HepG2 (cell line): ENCODE measurements around the gene THRA. TPM values are rescaled to one million over a fixed set of nuclear protein-coding genes. Genes with fewer than 3 reads are reported as not detected.

ENCODE experiments used
- CBX2 ChIP-seq, 2 experiments: fragments of 200-600 bp in 1 of 2; sonication (generic); formaldehyde crosslinking in 1 of 2; IDR thresholded peaks; 2 replicates each; pipeline versions ENCODE4 v1.7.0 to v1.8.1; 2018 to 2022; ENCODE audit warnings: low read depth in 2 of 2, low read length in 1 of 2, mild to moderate bottlenecking in 1 of 2, missing genetic modification reagents in 1 of 2
- HNRNPK ChIP-seq: fragments of 200-400 bp; formaldehyde crosslinking; IDR thresholded peaks from 2 replicates; pipeline ENCODE4 v1.6.1; 2018; ENCODE audit warnings: low read length, low read depth, moderate library complexity, mild to moderate bottlenecking; ENCODE audit not compliant: poor library complexity, severe bottlenecking
- KDM1A ChIP-seq: IDR thresholded peaks from 2 replicates; pipeline ENCODE4 v1.6.1; 2016; ENCODE audit warnings: missing compliant biosample characterization
- KDM4B ChIP-seq: sonication (generic); formaldehyde crosslinking; IDR thresholded peaks from 2 replicates; pipeline ENCODE4 v1.4.0; 2020; ENCODE audit warnings: missing genetic modification reagents
- MTA3 ChIP-seq: sonication (generic); formaldehyde crosslinking; IDR thresholded peaks from 2 replicates; pipeline ENCODE4 v1.4.0; 2020; ENCODE audit warnings: missing genetic modification reagents
- MXI1 ChIP-seq: IDR thresholded peaks from 3 replicates; pipeline ENCODE4 v1.6.1; 2012; ENCODE audit warnings: low read depth, low read length, inconsistent platforms, borderline replicate concordance
- RXRB ChIP-seq: IDR thresholded peaks from 2 replicates; pipeline ENCODE4 v1.6.1; 2016; ENCODE audit warnings: borderline replicate concordance, missing genetic modification reagents, missing compliant biosample characterization
- SOX13 ChIP-seq, 3 experiments: fragments of 450-650 bp in 1 of 3; sonication (generic) in 1 of 3; formaldehyde crosslinking in 1 of 3; IDR thresholded peaks in 2 of 3; conservative IDR thresholded peaks in 1 of 3; 2 replicates each; pipeline versions ENCODE4 v1.5.0 to v1.6.1; 2016 to 2020; ENCODE audit warnings: antibody characterized with exemption in 1 of 3, mild to moderate bottlenecking in 1 of 3, missing compliant biosample characterization in 1 of 3, missing genetic modification reagents in 1 of 3, moderate library complexity in 1 of 3
- TAF1 ChIP-seq: sonication (generic); formaldehyde crosslinking; IDR thresholded peaks from 2 replicates; pipeline ENCODE4 v1.4.0; 2020; ENCODE audit warnings: missing genetic modification reagents
- TCF7L2 ChIP-seq: IDR thresholded peaks from 2 replicates; pipeline ENCODE4 v1.6.1; 2011; ENCODE audit warnings: mild to moderate bottlenecking, low read depth, low read length, moderate library complexity
- ZNF232 ChIP-seq: sonication (generic); formaldehyde crosslinking; IDR thresholded peaks from 2 replicates; pipeline ENCODE4 v1.4.0; 2020; ENCODE audit warnings: missing genetic modification reagents, borderline replicate concordance
- ZNF335 ChIP-seq: sonication (generic); formaldehyde crosslinking; IDR thresholded peaks from 2 replicates; pipeline ENCODE4 v1.4.0; 2020; ENCODE audit warnings: missing genetic modification reagents
- ZNF367 ChIP-seq: sonication (generic); formaldehyde crosslinking; IDR thresholded peaks from 2 replicates; pipeline ENCODE4 v1.4.0; 2020; ENCODE audit warnings: missing genetic modification reagents, borderline replicate concordance
- ZNF543 ChIP-seq: sonication (generic); formaldehyde crosslinking; IDR thresholded peaks from 2 replicates; pipeline ENCODE4 v1.4.0; 2020; ENCODE audit warnings: mild to moderate bottlenecking, missing genetic modification reagents
- ZNF550 ChIP-seq: sonication (generic); formaldehyde crosslinking; IDR thresholded peaks from 2 replicates; pipeline ENCODE4 v1.4.0; 2020; ENCODE audit warnings: mild to moderate bottlenecking, missing genetic modification reagents, borderline replicate concordance
- ZNF567 ChIP-seq: sonication (generic); formaldehyde crosslinking; IDR thresholded peaks from 2 replicates; pipeline ENCODE4 v1.8.1; 2023; ENCODE audit warnings: mild to moderate bottlenecking, missing genetic modification reagents, borderline replicate concordance
- ZNF619 ChIP-seq: sonication (generic); formaldehyde crosslinking; IDR thresholded peaks from 2 replicates; pipeline ENCODE4 v1.4.0; 2020; ENCODE audit warnings: mild to moderate bottlenecking, missing genetic modification reagents
- ZNF761 ChIP-seq: sonication (generic); formaldehyde crosslinking; conservative IDR thresholded peaks from 2 replicates; pipeline ENCODE4 v1.4.0; 2020; ENCODE audit warnings: mild to moderate bottlenecking, missing genetic modification reagents
- ZNF775 ChIP-seq: sonication (generic); formaldehyde crosslinking; IDR thresholded peaks from 2 replicates; pipeline ENCODE4 v1.4.0; 2020; ENCODE audit warnings: missing genetic modification reagents, mild to moderate bottlenecking, moderate library complexity, borderline replicate concordance
- polyA plus RNA-seq, 8 experiments: library from polyadenylated mRNA; depleted of rRNA in 3 of 8; stranded (reverse) in 7 of 8; unstranded in 1 of 8; fragments of >200 nt; fragmentation: Illumina TruSeq in 4 of 8; extraction: Trizol in 4 of 8; gene quantifications; 2 replicates each; pipeline versions ENCODE4 v1.2.1 to v1.2.3, GENCODE V29; 2011 to 2016; ENCODE audit warnings: low read depth in 4 of 8, missing spikeins in 1 of 8, mixed read lengths in 1 of 8; ENCODE audit not compliant: insufficient read depth in 1 of 8
- total RNA-seq, 5 experiments: library from RNA; depleted of rRNA; stranded (reverse); fragments of >200 nt; fragmentation: Illumina TruSeq; extraction: Trizol; gene quantifications; 2 replicates each; pipeline ENCODE4 v1.2.3, GENCODE V29; 2016; ENCODE audit warnings: low read depth in 1 of 5
- TF ChIP-seq, protein P1 (sequence below): sonication (generic); formaldehyde crosslinking; IDR thresholded peaks from 2 replicates; pipeline ENCODE4 v1.4.0; 2020; ENCODE audit warnings: mild to moderate bottlenecking, missing genetic modification reagents, borderline replicate concordance
- TF ChIP-seq, protein P2 (sequence below): sonication (generic); formaldehyde crosslinking; IDR thresholded peaks from 2 replicates; pipeline ENCODE4 v1.4.0; 2020; ENCODE audit warnings: missing genetic modification reagents, borderline replicate concordance

Gene THRA
- total and polyA plus RNA-seq, 2 of the 13 experiments (the other 11 are each of a cell fraction or from before 2014, with no cell fraction given): 8.0 to 9.9 TPM

DNA sequence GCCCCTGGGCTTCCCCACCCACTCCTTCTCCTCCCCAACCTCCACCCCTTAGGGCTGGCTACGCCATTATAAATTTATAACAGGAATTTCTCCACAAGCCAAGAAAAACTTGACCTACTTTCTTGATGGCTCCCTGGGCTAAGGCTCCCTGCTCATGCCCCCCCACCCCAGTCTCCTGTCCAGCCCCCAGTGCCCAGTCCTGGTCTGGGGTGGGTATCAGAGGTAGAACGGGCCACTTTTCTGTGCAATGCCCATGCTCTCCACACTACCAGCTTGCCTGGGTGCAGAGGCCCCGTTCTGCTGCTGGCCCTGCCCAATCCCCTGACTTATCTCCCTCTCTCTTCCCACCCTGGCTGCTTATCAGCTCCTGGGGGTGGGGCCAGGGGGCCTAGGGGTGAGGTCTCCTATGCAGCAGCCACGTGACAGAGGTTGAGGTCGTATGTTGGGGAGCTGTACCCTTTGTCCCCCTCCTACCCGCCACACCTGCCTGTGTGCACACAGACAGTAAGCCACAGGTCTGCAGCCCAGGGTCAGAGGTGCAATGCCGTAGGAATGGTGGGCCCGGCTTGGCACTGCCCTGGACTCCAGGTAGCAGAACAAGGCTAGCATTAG, 10.1 kb downstream of the THRA start (continued):
- no peak for TF ChIP-seq ZNF619
- no peak for TF ChIP-seq ZNF775 (CRISPR knock-in tag)
- TF ChIP-seq, protein P1, sequence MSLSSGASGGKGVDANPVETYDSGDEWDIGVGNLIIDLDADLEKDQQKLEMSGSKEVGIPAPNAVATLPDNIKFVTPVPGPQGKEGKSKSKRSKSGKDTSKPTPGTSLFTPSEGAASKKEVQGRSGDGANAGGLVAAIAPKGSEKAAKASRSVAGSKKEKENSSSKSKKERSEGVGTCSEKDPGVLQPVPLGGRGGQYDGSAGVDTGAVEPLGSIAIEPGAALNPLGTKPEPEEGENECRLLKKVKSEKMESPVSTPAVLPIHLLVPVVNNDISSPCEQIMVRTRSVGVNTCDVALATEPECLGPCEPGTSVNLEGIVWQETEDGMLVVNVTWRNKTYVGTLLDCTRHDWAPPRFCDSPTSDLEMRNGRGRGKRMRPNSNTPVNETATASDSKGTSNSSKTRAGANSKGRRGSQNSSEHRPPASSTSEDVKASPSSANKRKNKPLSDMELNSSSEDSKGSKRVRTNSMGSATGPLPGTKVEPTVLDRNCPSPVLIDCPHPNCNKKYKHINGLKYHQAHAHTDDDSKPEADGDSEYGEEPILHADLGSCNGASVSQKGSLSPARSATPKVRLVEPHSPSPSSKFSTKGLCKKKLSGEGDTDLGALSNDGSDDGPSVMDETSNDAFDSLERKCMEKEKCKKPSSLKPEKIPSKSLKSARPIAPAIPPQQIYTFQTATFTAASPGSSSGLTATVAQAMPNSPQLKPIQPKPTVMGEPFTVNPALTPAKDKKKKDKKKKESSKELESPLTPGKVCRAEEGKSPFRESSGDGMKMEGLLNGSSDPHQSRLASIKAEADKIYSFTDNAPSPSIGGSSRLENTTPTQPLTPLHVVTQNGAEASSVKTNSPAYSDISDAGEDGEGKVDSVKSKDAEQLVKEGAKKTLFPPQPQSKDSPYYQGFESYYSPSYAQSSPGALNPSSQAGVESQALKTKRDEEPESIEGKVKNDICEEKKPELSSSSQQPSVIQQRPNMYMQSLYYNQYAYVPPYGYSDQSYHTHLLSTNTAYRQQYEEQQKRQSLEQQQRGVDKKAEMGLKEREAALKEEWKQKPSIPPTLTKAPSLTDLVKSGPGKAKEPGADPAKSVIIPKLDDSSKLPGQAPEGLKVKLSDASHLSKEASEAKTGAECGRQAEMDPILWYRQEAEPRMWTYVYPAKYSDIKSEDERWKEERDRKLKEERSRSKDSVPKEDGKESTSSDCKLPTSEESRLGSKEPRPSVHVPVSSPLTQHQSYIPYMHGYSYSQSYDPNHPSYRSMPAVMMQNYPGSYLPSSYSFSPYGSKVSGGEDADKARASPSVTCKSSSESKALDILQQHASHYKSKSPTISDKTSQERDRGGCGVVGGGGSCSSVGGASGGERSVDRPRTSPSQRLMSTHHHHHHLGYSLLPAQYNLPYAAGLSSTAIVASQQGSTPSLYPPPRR (CRISPR knock-in tag): peak; percentile 37; the same call in 1 of the 2 replicates
- TF ChIP-seq RXRB (CRISPR knock-in tag): peak; percentile 15; the same call in 1 of the 2 replicates
- no peak for TF ChIP-seq ZNF335 (CRISPR knock-in tag)
- TF ChIP-seq ZNF232 (CRISPR knock-in tag): no peak
- no peak for TF ChIP-seq TCF7L2
- TF ChIP-seq MTA3 (CRISPR knock-in tag): no peak
- TF ChIP-seq ZNF567 (CRISPR knock-in tag): no peak
- TF ChIP-seq KDM4B: no peak
- no peak for TF ChIP-seq MXI1
- no peak for TF ChIP-seq ZNF550 (CRISPR knock-in tag)
- no peak for TF ChIP-seq ZNF367
- TF ChIP-seq HNRNPK: no peak
- TF ChIP-seq, protein P2, sequence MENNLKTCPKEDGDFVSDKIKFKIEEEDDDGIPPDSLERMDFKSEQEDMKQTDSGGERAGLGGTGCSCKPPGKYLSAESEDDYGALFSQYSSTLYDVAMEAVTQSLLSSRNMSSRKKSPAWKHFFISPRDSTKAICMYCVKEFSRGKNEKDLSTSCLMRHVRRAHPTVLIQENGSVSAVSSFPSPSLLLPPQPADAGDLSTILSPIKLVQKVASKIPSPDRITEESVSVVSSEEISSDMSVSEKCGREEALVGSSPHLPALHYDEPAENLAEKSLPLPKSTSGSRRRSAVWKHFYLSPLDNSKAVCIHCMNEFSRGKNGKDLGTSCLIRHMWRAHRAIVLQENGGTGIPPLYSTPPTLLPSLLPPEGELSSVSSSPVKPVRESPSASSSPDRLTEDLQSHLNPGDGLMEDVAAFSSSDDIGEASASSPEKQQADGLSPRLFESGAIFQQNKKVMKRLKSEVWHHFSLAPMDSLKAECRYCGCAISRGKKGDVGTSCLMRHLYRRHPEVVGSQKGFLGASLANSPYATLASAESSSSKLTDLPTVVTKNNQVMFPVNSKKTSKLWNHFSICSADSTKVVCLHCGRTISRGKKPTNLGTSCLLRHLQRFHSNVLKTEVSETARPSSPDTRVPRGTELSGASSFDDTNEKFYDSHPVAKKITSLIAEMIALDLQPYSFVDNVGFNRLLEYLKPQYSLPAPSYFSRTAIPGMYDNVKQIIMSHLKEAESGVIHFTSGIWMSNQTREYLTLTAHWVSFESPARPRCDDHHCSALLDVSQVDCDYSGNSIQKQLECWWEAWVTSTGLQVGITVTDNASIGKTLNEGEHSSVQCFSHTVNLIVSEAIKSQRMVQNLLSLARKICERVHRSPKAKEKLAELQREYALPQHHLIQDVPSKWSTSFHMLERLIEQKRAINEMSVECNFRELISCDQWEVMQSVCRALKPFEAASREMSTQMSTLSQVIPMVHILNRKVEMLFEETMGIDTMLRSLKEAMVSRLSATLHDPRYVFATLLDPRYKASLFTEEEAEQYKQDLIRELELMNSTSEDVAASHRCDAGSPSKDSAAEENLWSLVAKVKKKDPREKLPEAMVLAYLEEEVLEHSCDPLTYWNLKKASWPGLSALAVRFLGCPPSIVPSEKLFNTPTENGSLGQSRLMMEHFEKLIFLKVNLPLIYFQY (CRISPR knock-in tag): no peak
- TF ChIP-seq TAF1: no peak
- no peak for TF ChIP-seq KDM1A
- 0 out of 2 replicates have a peak, but pooled peaks have one; percentile 7 for TF ChIP-seq SOX13 (IDR thresholded peaks at IDR 0.05)
- TF ChIP-seq SOX13 (CRISPR knock-in tag; conservative IDR thresholded peaks at IDR 0.05 in 1 of 2, IDR thresholded peaks at IDR 0.05 in 1 of 2): peak in 1 of 2 experiments; percentile 45; a peak in 2 of 4 replicates
- no peak for TF ChIP-seq ZNF761
- TF ChIP-seq ZNF543 (CRISPR knock-in tag): no peak
- no peak for TF ChIP-seq CBX2 (IDR thresholded peaks at IDR 0.05; ENCODE audit: low read depth, low read length)
- no peak for TF ChIP-seq CBX2 (CRISPR knock-in tag; IDR thresholded peaks at IDR 0.05; ENCODE audit: low read depth)
